H1 (cell line): ENCODE measurements around the gene RPLP2.

Experiments
- CBX8 ChIP-seq: fragments of 300-800, 300-1000 bp; sonication (generic); IDR thresholded peaks from 2 replicates; pipeline ENCODE4 v1.7.1; 2016; ENCODE audit warnings: low read depth, low read length, borderline replicate concordance
- RNF2 ChIP-seq: fragments of 200-900, 300-1000 bp; sonication (generic); IDR thresholded peaks from 2 replicates; pipeline ENCODE4 v1.7.1; 2016; ENCODE audit warnings: borderline replicate concordance, low read depth, mild to moderate bottlenecking, antibody characterized with exemption, low read length; ENCODE audit not compliant: poor library complexity, severe bottlenecking; ENCODE audit errors: missing control alignments
- TBP ChIP-seq: IDR thresholded peaks from 2 replicates; pipeline ENCODE4 v1.6.1; 2011; ENCODE audit warnings: low read depth, low read length, improper control_type of control experiment
- ZNF274 ChIP-seq: IDR thresholded peaks from 2 replicates; pipeline ENCODE4 v1.7.0; 2012; ENCODE audit warnings: low read length, borderline replicate concordance; ENCODE audit errors: extremely low read depth

GRCh38 chr11:824942-825341 lies 15.2 kb downstream of the RPLP2 start:
- TF ChIP-seq RNF2 (no peak), ZNF274 (no peak), CBX8 (no peak), TBP (no peak)
